K562 (cell line): ENCODE results near the gene SETD4. TPM values are rescaled to one million over a fixed set of nuclear protein-coding genes. Genes with fewer than 3 reads are reported as not detected.

Experiments
- ATF4 ChIP-seq: fragments of 450-650 bp; formaldehyde crosslinking; IDR thresholded peaks from 2 replicates; pipeline ENCODE4 v1.4.0; 2022; ENCODE audit warnings: mild to moderate bottlenecking, moderate library complexity
- BCL6 ChIP-seq: fragments of 250-450 bp; sonication (Bioruptor Pico); IDR thresholded peaks from 2 replicates; pipeline ENCODE4 v1.4.0; 2020
- CCNT2 ChIP-seq: IDR thresholded peaks from 2 replicates; pipeline ENCODE4 v1.6.1; 2011; ENCODE audit warnings: borderline replicate concordance, low read depth, mild to moderate bottlenecking, moderate library complexity, mixed read lengths, low read length; ENCODE audit not compliant: insufficient read length; ENCODE audit errors: extremely low read depth
- CUX1 ChIP-seq: fragments of 200-800 bp; sonication (Bioruptor generic); IDR thresholded peaks from 2 replicates; pipeline ENCODE4 v1.6.1; 2016; ENCODE audit warnings: missing genetic modification characterization, missing compliant biosample characterization
- CXXC5 ChIP-seq: fragments of 250-450 bp; sonication (Bioruptor Pico); IDR thresholded peaks from 2 replicates; pipeline ENCODE4 v1.8.0; 2022; ENCODE audit warnings: inconsistent platforms, mild to moderate bottlenecking, moderate library complexity
- E2F3 ChIP-seq: fragments of 250-450 bp; sonication (Bioruptor Pico); IDR thresholded peaks from 2 replicates; pipeline ENCODE4 v1.4.0; 2020; ENCODE audit warnings: mild to moderate bottlenecking
- LEF1 ChIP-seq: fragments of 450-650 bp; IDR thresholded peaks from 2 replicates; pipeline ENCODE4 v1.6.1; 2016; ENCODE audit warnings: mild to moderate bottlenecking
- MAZ ChIP-seq, 2 experiments: fragments of 450-650 bp in 1 of 2; sonication (generic) in 1 of 2; formaldehyde crosslinking; IDR thresholded peaks in 1 of 2; conservative IDR thresholded peaks in 1 of 2; 2 replicates each; pipeline versions ENCODE4 v1.4.0 to v1.5.0; 2020; ENCODE audit warnings: mild to moderate bottlenecking in 1 of 2, missing genetic modification reagents in 1 of 2
- NFATC3 ChIP-seq: fragments of 450-650 bp; IDR thresholded peaks from 2 replicates; pipeline ENCODE4 v1.6.1; 2017; ENCODE audit warnings: mild to moderate bottlenecking
- SIRT6 ChIP-seq: IDR thresholded peaks from one replicate; pipeline ENCODE4 v1.6.1; 2012; ENCODE audit warnings: low read depth, mild to moderate bottlenecking, control low read depth, inconsistent platforms, low read length, moderate library complexity
- SMAD4 ChIP-seq: fragments of 250-450 bp; sonication (Bioruptor Pico); conservative IDR thresholded peaks from 2 replicates; pipeline ENCODE4 v1.8.0; 2021; ENCODE audit warnings: inconsistent platforms, mild to moderate bottlenecking, moderate library complexity
- TEAD4 ChIP-seq, 2 experiments: sonication (generic) in 1 of 2; formaldehyde crosslinking in 1 of 2; IDR thresholded peaks; 2 replicates each; pipeline versions ENCODE4 v1.6.1 to v1.8.0; 2012 to 2022; ENCODE audit warnings: borderline replicate concordance in 1 of 2, inconsistent platforms in 1 of 2, low read length in 1 of 2, mild to moderate bottlenecking in 1 of 2, missing genetic modification reagents in 1 of 2
- WHSC1 ChIP-seq: IDR thresholded peaks from one replicate; pipeline ENCODE4 v1.6.1; 2012; ENCODE audit warnings: low read length, control low read depth, inconsistent platforms
- XRCC5 ChIP-seq: fragments of 200-400 bp; formaldehyde crosslinking; IDR thresholded peaks from 2 replicates; pipeline ENCODE4 v1.6.1; 2017; ENCODE audit warnings: low read depth, mild to moderate bottlenecking, low read length
- ZBTB5 ChIP-seq: fragments of 450-650 bp; IDR thresholded peaks from 2 replicates; pipeline ENCODE4 v1.6.1; 2017; ENCODE audit warnings: antibody characterized with exemption
- ZNF311 ChIP-seq: fragments of 250-450 bp; sonication (Bioruptor Pico); IDR thresholded peaks from 2 replicates; pipeline ENCODE4 v1.4.0; 2020; ENCODE audit warnings: mild to moderate bottlenecking, moderate library complexity
- ZZZ3 ChIP-seq: fragments of 450-650 bp; IDR thresholded peaks from 2 replicates; pipeline ENCODE4 v1.6.1; 2016; ENCODE audit warnings: antibody characterized with exemption, mild to moderate bottlenecking, moderate library complexity
- polyA plus RNA-seq, 8 experiments: library from polyadenylated mRNA; depleted of rRNA in 4 of 8; stranded (reverse) in 5 of 8; unstranded in 3 of 8; fragments of >200 nt; fragmentation: Nextera tagmentation in 2 of 8; fragmentation: Illumina TruSeq in 1 of 8; extraction: Ambion mirVana in 2 of 8; extraction: Trizol in 1 of 8; gene quantifications; 2 replicates each; pipeline versions ENCODE4 v1.2.1 to v1.2.3, GENCODE V29; 2011 to 2014; ENCODE audit warnings: inconsistent platforms in 1 of 8, missing spikeins in 1 of 8
- total RNA-seq, 7 experiments: library from RNA; depleted of rRNA in 6 of 7; stranded (reverse); fragments of >200 nt in 6 of 7; fragmentation: Illumina TruSeq in 2 of 7; extraction: Trizol in 2 of 7; gene quantifications; 2 replicates each; pipeline versions ENCODE4 v1.2.1 to v1.2.3, GENCODE V29; 2011 to 2021; ENCODE audit warnings: low replicate concordance in 1 of 7
- TF ChIP-seq, protein P1 (sequence below): fragments of 250-450 bp; sonication (Bioruptor Pico); IDR thresholded peaks from 2 replicates; pipeline ENCODE4 v1.8.0; 2021; ENCODE audit warnings: moderate library complexity, mild to moderate bottlenecking, inconsistent platforms

Gene SETD4
- total and polyA plus RNA-seq, 9 of the 15 experiments (the other 6 are each of a cell fraction or from before 2014, with no cell fraction given), result 16.1 to 51.3 (median 25.7) TPM

GRCh38 chr21:36061445-36061844 lies 1.1 kb upstream of the SETD4 start (continued):
- TF ChIP-seq CUX1 (CRISPR knock-in tag) (peak; percentile 71; the same call in 1 of the 2 replicates), WHSC1 (no peak), TEAD4 (IDR thresholded peaks at IDR 0.05; ENCODE audit: low read length) (no peak), TEAD4 (CRISPR knock-in tag; IDR thresholded peaks at IDR 0.05; ENCODE audit: borderline replicate concordance) (no peak), XRCC5 (no peak), ZZZ3 (no peak), MAZ (CRISPR knock-in tag; conservative IDR thresholded peaks at IDR 0.05 in 1 of 2, IDR thresholded peaks at IDR 0.05 in 1 of 2) (0 out of 4 replicates have a peak, but pooled peaks of 1 of the 2 experiments have one; percentile 22), ZNF311 (peak; percentile 88), LEF1 (no peak), BCL6 (CRISPR knock-in tag) (0 out of 2 replicates have a peak, but pooled peaks have one; percentile 26), CCNT2 (no peak), ZBTB5 (no peak), SIRT6 (no peak), CXXC5 (CRISPR knock-in tag) (0 out of 2 replicates have a peak, but pooled peaks have one; percentile 26), SMAD4 (peak; percentile 48; the same call in 1 of the 2 replicates), ATF4 (peak; percentile 53; the same call in 1 of the 2 replicates), E2F3 (CRISPR knock-in tag) (peak; percentile 34; the same call in 1 of the 2 replicates), NFATC3 (no peak)
- TF ChIP-seq, protein P1, sequence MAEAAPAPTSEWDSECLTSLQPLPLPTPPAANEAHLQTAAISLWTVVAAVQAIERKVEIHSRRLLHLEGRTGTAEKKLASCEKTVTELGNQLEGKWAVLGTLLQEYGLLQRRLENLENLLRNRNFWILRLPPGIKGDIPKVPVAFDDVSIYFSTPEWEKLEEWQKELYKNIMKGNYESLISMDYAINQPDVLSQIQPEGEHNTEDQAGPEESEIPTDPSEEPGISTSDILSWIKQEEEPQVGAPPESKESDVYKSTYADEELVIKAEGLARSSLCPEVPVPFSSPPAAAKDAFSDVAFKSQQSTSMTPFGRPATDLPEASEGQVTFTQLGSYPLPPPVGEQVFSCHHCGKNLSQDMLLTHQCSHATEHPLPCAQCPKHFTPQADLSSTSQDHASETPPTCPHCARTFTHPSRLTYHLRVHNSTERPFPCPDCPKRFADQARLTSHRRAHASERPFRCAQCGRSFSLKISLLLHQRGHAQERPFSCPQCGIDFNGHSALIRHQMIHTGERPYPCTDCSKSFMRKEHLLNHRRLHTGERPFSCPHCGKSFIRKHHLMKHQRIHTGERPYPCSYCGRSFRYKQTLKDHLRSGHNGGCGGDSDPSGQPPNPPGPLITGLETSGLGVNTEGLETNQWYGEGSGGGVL (CRISPR knock-in tag), result 0 out of 2 replicates have a peak, but pooled peaks have one; percentile 63
